HEK293 (cell line): ENCODE results near the gene NFATC3.

Experiments used
- BCL11A ChIP-seq: fragments of 450-650 bp; formaldehyde crosslinking; IDR thresholded peaks from 2 replicates; pipeline ENCODE4 v1.5.1; 2016; ENCODE audit warnings: low read depth, missing biosample characterization, missing genetic modification characterization
- BCL11B ChIP-seq: fragments of 450-650 bp; formaldehyde crosslinking; IDR thresholded peaks from 2 replicates; pipeline ENCODE4 v1.5.1; 2016; ENCODE audit warnings: low read depth, missing biosample characterization, missing genetic modification characterization
- FEZF1 ChIP-seq: fragments of 450-650 bp; formaldehyde crosslinking; IDR thresholded peaks from 2 replicates; pipeline ENCODE4 v1.5.1; 2016; ENCODE audit warnings: missing biosample characterization, missing genetic modification characterization
- IKZF3 ChIP-seq: fragments of 450-650 bp; IDR thresholded peaks from 2 replicates; pipeline ENCODE4 v1.5.0; 2018; ENCODE audit warnings: missing biosample characterization, mild to moderate bottlenecking, missing genetic modification characterization, moderate library complexity
- KLF1 ChIP-seq: fragments of 450-650 bp; formaldehyde crosslinking; IDR thresholded peaks from 2 replicates; pipeline ENCODE4 v1.5.1; 2016; ENCODE audit warnings: missing biosample characterization, missing genetic modification characterization
- KLF10 ChIP-seq: fragments of 450-650 bp; IDR thresholded peaks from 2 replicates; pipeline ENCODE4 v1.5.1; 2018; ENCODE audit warnings: missing biosample characterization, mild to moderate bottlenecking, missing genetic modification characterization
- OSR2 ChIP-seq: fragments of 450-650 bp; formaldehyde crosslinking; IDR thresholded peaks from 2 replicates; pipeline ENCODE4 v1.5.1; 2016; ENCODE audit warnings: missing biosample characterization, missing genetic modification characterization
- SP2 ChIP-seq: fragments of 450-650 bp; formaldehyde crosslinking; IDR thresholded peaks from 2 replicates; pipeline ENCODE4 v1.5.1; 2016; ENCODE audit warnings: missing biosample characterization, missing genetic modification characterization
- SP7 ChIP-seq: fragments of 450-650 bp; formaldehyde crosslinking; IDR thresholded peaks from 2 replicates; pipeline ENCODE4 v1.5.1; 2016; ENCODE audit warnings: missing biosample characterization, missing genetic modification characterization
- ZBTB20 ChIP-seq: fragments of 450-650 bp; formaldehyde crosslinking; IDR thresholded peaks from 2 replicates; pipeline ENCODE4 v1.5.1; 2016; ENCODE audit warnings: missing biosample characterization, missing genetic modification characterization
- ZBTB26 ChIP-seq: fragments of 450-650 bp; formaldehyde crosslinking; optimal IDR thresholded peaks from 2 replicates; pipeline ENCODE3; 2016; ENCODE audit warnings: missing biosample characterization, mild to moderate bottlenecking, missing genetic modification characterization
- ZBTB44 ChIP-seq: fragments of 450-650 bp; IDR thresholded peaks from 2 replicates; pipeline ENCODE4 v1.5.1; 2018; ENCODE audit warnings: missing biosample characterization, mild to moderate bottlenecking, missing genetic modification characterization
- ZBTB48 ChIP-seq: fragments of 450-650 bp; formaldehyde crosslinking; IDR thresholded peaks from 2 replicates; pipeline ENCODE4 v1.5.1; 2016; ENCODE audit warnings: missing biosample characterization, missing genetic modification characterization
- ZBTB8A ChIP-seq: fragments of 450-650 bp; formaldehyde crosslinking; IDR thresholded peaks from 2 replicates; pipeline ENCODE4 v1.5.1; 2016; ENCODE audit warnings: missing biosample characterization, missing genetic modification characterization
- ZEB2 ChIP-seq: fragments of 450-650 bp; formaldehyde crosslinking; IDR thresholded peaks from 2 replicates; pipeline ENCODE4 v1.5.1; 2016; ENCODE audit warnings: missing biosample characterization, missing genetic modification characterization
- ZFHX2 ChIP-seq: fragments of 450-650 bp; formaldehyde crosslinking; conservative IDR thresholded peaks from 2 replicates; pipeline ENCODE4 v1.5.1; 2016; ENCODE audit warnings: missing biosample characterization, missing genetic modification characterization
- ZFP37 ChIP-seq: fragments of 450-650 bp; formaldehyde crosslinking; IDR thresholded peaks from 2 replicates; pipeline ENCODE4 v1.5.1; 2016; ENCODE audit warnings: missing biosample characterization, missing genetic modification characterization
- ZNF23 ChIP-seq: fragments of 450-650 bp; formaldehyde crosslinking; IDR thresholded peaks from 2 replicates; pipeline ENCODE4 v1.5.1; 2016; ENCODE audit warnings: missing biosample characterization, missing genetic modification characterization, borderline replicate concordance
- ZNF248 ChIP-seq: fragments of 450-650 bp; formaldehyde crosslinking; IDR thresholded peaks from 2 replicates; pipeline ENCODE4 v1.5.1; 2017; ENCODE audit warnings: missing biosample characterization, missing genetic modification characterization
- ZNF302 ChIP-seq: fragments of 450-650 bp; formaldehyde crosslinking; IDR thresholded peaks from 2 replicates; pipeline ENCODE4 v1.5.1; 2016; ENCODE audit warnings: missing biosample characterization, missing genetic modification characterization, low read depth
- ZNF366 ChIP-seq: fragments of 450-650 bp; formaldehyde crosslinking; conservative IDR thresholded peaks from 2 replicates; pipeline ENCODE4 v1.5.1; 2016; ENCODE audit warnings: missing biosample characterization, missing genetic modification characterization
- ZNF404 ChIP-seq: fragments of 450-650 bp; formaldehyde crosslinking; IDR thresholded peaks from 2 replicates; pipeline ENCODE4 v1.5.1; 2017; ENCODE audit warnings: missing biosample characterization, missing genetic modification characterization
- ZNF521 ChIP-seq: fragments of 450-650 bp; formaldehyde crosslinking; IDR thresholded peaks from 2 replicates; pipeline ENCODE4 v1.5.1; 2017; ENCODE audit warnings: missing biosample characterization, mild to moderate bottlenecking, missing genetic modification characterization
- ZNF561 ChIP-seq: fragments of 450-650 bp; IDR thresholded peaks from 2 replicates; pipeline ENCODE4 v1.5.1; 2018; ENCODE audit warnings: missing biosample characterization, missing genetic modification characterization, borderline replicate concordance
- ZNF580 ChIP-seq: fragments of 450-650 bp; formaldehyde crosslinking; IDR thresholded peaks from 2 replicates; pipeline ENCODE4 v1.5.1; 2016; ENCODE audit warnings: missing biosample characterization, missing genetic modification characterization
- ZNF596 ChIP-seq: fragments of 450-650 bp; IDR thresholded peaks from 2 replicates; pipeline ENCODE4 v1.5.0; 2018; ENCODE audit warnings: missing biosample characterization, mild to moderate bottlenecking, missing genetic modification characterization, moderate library complexity
- ZNF600 ChIP-seq: fragments of 450-650 bp; formaldehyde crosslinking; IDR thresholded peaks from 2 replicates; pipeline ENCODE4 v1.5.1; 2016; ENCODE audit warnings: missing biosample characterization, missing genetic modification characterization
- ZNF624 ChIP-seq: fragments of 450-650 bp; formaldehyde crosslinking; IDR thresholded peaks from 2 replicates; pipeline ENCODE4 v1.5.1; 2017; ENCODE audit warnings: missing biosample characterization, missing genetic modification characterization
- ZNF660 ChIP-seq: fragments of 450-650 bp; IDR thresholded peaks from 2 replicates; pipeline ENCODE4 v1.5.1; 2018; ENCODE audit warnings: missing biosample characterization, mild to moderate bottlenecking, missing genetic modification characterization
- ZNF791 ChIP-seq: fragments of 450-650 bp; formaldehyde crosslinking; IDR thresholded peaks from 2 replicates; pipeline ENCODE4 v1.5.1; 2016; ENCODE audit warnings: missing biosample characterization, missing genetic modification characterization
- ZSCAN30 ChIP-seq: fragments of 450-650 bp; IDR thresholded peaks from 2 replicates; pipeline ENCODE4 v1.5.1; 2018; ENCODE audit warnings: missing biosample characterization, mild to moderate bottlenecking, missing genetic modification characterization, moderate library complexity
- TF ChIP-seq, protein P1 (sequence below): fragments of 450-650 bp; formaldehyde crosslinking; IDR thresholded peaks from 2 replicates; pipeline ENCODE4 v1.5.1; 2016; ENCODE audit warnings: missing biosample characterization, missing genetic modification characterization
- TF ChIP-seq, protein P2 (sequence below): fragments of 450-650 bp; formaldehyde crosslinking; IDR thresholded peaks from 2 replicates; pipeline ENCODE4 v1.5.1; 2016; ENCODE audit warnings: missing biosample characterization, missing genetic modification characterization

Gene NFATC3

GRCh38 chr16:68236137-68236825 lies 151.1 kb downstream of the NFATC3 start (continued):
- TF ChIP-seq ZNF580 (tag by site-specific recombination) (no peak), OSR2 (tag by site-specific recombination) (peak; percentile 58; the same call in 1 of the 2 replicates), ZFHX2 (tag by site-specific recombination) (peak; percentile 85), SP2 (tag by site-specific recombination) (peak; percentile 53), ZNF521 (tag by site-specific recombination) (no peak), ZBTB20 (tag by site-specific recombination) (peak; percentile 33), ZNF366 (no peak), ZBTB48 (tag by site-specific recombination) (peak; percentile 82), ZNF248 (tag by site-specific recombination) (no peak), ZBTB8A (tag by site-specific recombination) (peak; percentile 62), ZNF791 (no peak), ZNF404 (tag by site-specific recombination) (no peak), ZBTB26 (tag by site-specific recombination) (peak; percentile 6), FEZF1 (no peak), BCL11A (tag by site-specific recombination) (peak; percentile 65; the same call in 1 of the 2 replicates), ZNF23 (no peak), BCL11B (tag by site-specific recombination) (peak; percentile 63; the same call in 1 of the 2 replicates), IKZF3 (tag by site-specific recombination) (peak; percentile 60; the same call in 1 of the 2 replicates), KLF10 (tag by site-specific recombination) (peak; percentile 88), ZSCAN30 (tag by site-specific recombination) (0 out of 2 replicates have a peak, but pooled peaks have one; percentile 36), ZNF600 (tag by site-specific recombination) (0 out of 2 replicates have a peak, but pooled peaks have one; percentile 24), ZEB2 (tag by site-specific recombination) (peak; percentile 39; the same call in 1 of the 2 replicates), ZBTB44 (tag by site-specific recombination) (peak; percentile 32; the same call in 1 of the 2 replicates), ZNF596 (tag by site-specific recombination) (0 out of 2 replicates have a peak, but pooled peaks have one; percentile 17), KLF1 (tag by site-specific recombination) (peak; percentile 95), ZFP37 (tag by site-specific recombination) (no peak), ZNF302 (tag by site-specific recombination) (no peak), ZNF624 (tag by site-specific recombination) (no peak), ZNF561 (tag by site-specific recombination) (peak; percentile 62; the same call in 1 of the 2 replicates), SP7 (tag by site-specific recombination) (peak; percentile 10; the same call in 1 of the 2 replicates), ZNF660 (tag by site-specific recombination) (no peak)
- TF ChIP-seq, protein P1, sequence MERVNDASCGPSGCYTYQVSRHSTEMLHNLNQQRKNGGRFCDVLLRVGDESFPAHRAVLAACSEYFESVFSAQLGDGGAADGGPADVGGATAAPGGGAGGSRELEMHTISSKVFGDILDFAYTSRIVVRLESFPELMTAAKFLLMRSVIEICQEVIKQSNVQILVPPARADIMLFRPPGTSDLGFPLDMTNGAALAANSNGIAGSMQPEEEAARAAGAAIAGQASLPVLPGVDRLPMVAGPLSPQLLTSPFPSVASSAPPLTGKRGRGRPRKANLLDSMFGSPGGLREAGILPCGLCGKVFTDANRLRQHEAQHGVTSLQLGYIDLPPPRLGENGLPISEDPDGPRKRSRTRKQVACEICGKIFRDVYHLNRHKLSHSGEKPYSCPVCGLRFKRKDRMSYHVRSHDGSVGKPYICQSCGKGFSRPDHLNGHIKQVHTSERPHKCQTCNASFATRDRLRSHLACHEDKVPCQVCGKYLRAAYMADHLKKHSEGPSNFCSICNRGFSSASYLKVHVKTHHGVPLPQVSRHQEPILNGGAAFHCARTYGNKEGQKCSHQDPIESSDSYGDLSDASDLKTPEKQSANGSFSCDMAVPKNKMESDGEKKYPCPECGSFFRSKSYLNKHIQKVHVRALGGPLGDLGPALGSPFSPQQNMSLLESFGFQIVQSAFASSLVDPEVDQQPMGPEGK: peak; percentile 82
- TF ChIP-seq, protein P2, sequence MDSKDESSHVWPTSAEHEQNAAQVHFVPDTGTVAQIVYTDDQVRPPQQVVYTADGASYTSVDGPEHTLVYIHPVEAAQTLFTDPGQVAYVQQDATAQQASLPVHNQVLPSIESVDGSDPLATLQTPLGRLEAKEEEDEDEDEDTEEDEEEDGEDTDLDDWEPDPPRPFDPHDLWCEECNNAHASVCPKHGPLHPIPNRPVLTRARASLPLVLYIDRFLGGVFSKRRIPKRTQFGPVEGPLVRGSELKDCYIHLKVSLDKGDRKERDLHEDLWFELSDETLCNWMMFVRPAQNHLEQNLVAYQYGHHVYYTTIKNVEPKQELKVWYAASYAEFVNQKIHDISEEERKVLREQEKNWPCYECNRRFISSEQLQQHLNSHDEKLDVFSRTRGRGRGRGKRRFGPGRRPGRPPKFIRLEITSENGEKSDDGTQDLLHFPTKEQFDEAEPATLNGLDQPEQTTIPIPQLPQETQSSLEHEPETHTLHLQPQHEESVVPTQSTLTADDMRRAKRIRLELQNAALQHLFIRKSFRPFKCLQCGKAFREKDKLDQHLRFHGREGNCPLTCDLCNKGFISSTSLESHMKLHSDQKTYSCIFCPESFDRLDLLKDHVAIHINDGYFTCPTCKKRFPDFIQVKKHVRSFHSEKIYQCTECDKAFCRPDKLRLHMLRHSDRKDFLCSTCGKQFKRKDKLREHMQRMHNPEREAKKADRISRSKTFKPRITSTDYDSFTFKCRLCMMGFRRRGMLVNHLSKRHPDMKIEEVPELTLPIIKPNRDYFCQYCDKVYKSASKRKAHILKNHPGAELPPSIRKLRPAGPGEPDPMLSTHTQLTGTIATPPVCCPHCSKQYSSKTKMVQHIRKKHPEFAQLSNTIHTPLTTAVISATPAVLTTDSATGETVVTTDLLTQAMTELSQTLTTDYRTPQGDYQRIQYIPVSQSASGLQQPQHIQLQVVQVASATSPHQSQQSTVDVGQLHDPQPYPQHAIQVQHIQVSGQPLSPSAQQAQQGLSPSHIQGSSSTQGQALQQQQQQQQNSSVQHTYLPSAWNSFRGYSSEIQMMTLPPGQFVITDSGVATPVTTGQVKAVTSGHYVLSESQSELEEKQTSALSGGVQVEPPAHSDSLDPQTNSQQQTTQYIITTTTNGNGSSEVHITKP (tag by site-specific recombination): peak; percentile 94
